Colonic mucosa (tissue), 4 donors: ENCODE data around the gene FBXL20. TPM values are rescaled to one million over a fixed set of nuclear protein-coding genes. Genes with fewer than 3 reads are reported as not detected.

ENCODE experiments used
- DNase-seq: peaks from one replicate; pipeline ENCODE4 v3.0.0-alpha.2; 2020
- H3K27ac ChIP-seq: fragments of 200-600 bp; one replicate; pipeline ENCODE4 v1.8.0; 2021
- H3K27me3 ChIP-seq: fragments of 200-600 bp; one replicate; pipeline ENCODE4 v1.8.0; 2021
- H3K36me3 ChIP-seq: fragments of 200-600 bp; one replicate; pipeline ENCODE4 v1.8.0; 2021
- H3K4me1 ChIP-seq: fragments of 200-600 bp; one replicate; pipeline ENCODE4 v1.8.0; 2021; ENCODE audit warnings: mild to moderate bottlenecking
- H3K4me3 ChIP-seq: fragments of 200-600 bp; one replicate; pipeline ENCODE4 v1.8.0; 2021
- H3K9ac ChIP-seq, 2 donors: one replicate each; pipeline ENCODE4 v1.7.0; 2013; ENCODE audit warnings: control low read depth in 2 of 2, low read depth in 2 of 2, low read length in 2 of 2
- H3K9me3 ChIP-seq: fragments of 200-600 bp; one replicate; pipeline ENCODE4 v1.8.0; 2021
- intact Hi-C: fragments of 100-400 bp; cut with DNase I; formaldehyde crosslinking; loops from one replicate; pipeline ENCODE4 v1.14.1; 2022
- total RNA-seq, 2 donors: library from RNA; stranded (reverse); fragmentation: NEBNext Ultra II Directional in 1 of 2; extraction: Animal tissue kit (Norgen Biotek cat#: 25700) in 1 of 2; gene quantifications; one replicate each; pipeline ENCODE4 v1.2.1, GENCODE V29; 2021
- TF ChIP-seq, protein P1 (sequence below): fragments of 200-600 bp; IDR thresholded peaks from one replicate; pipeline ENCODE4 v1.8.0; 2022; ENCODE audit warnings: antibody characterized with exemption, mild to moderate bottlenecking
- donor health status: healthy.
- donor health status: DM: no; HTN: no; CAD: no.
- donor health status: DM: no; HTN: no; CAD: no.

FBXL20 gene
- total RNA-seq, 2 donors from 2014 or later: 12.5 to 22.2 TPM

DNA sequence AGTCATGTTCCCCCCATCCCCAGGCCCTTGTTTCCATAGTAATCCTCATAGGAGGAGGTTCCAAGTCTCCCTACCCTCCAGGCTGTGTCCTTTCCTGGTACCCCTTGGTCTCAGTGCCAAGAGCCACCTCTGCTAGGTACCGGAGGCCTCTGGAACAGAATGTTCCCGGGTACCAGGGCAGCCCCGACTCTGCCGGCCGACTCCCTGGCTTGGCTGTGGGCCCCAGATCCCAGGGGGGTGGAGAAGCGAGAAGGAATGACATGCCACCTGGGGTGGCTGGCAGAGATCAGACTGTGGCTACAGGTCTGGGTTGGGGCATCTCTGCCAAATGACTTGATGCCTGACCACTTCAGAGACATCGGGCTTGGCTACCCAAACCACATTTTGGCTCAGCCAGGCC, 179.3 kb downstream of the FBXL20 start:
- Histone ChIP-seq H3K27ac (no peak overlapping the region), H3K9ac (no peak overlapping the region), H3K4me1 (peaks cover 4% of the 10 kb centered on the region), H3K9me3 (no peaks in the 10 kb centered on the region), H3K4me3 (no peak overlapping the region), H3K36me3 (no peaks in the 10 kb centered on the region), H3K27me3 (peaks cover 31% of the 10 kb centered on the region)
- TF ChIP-seq, protein P1, sequence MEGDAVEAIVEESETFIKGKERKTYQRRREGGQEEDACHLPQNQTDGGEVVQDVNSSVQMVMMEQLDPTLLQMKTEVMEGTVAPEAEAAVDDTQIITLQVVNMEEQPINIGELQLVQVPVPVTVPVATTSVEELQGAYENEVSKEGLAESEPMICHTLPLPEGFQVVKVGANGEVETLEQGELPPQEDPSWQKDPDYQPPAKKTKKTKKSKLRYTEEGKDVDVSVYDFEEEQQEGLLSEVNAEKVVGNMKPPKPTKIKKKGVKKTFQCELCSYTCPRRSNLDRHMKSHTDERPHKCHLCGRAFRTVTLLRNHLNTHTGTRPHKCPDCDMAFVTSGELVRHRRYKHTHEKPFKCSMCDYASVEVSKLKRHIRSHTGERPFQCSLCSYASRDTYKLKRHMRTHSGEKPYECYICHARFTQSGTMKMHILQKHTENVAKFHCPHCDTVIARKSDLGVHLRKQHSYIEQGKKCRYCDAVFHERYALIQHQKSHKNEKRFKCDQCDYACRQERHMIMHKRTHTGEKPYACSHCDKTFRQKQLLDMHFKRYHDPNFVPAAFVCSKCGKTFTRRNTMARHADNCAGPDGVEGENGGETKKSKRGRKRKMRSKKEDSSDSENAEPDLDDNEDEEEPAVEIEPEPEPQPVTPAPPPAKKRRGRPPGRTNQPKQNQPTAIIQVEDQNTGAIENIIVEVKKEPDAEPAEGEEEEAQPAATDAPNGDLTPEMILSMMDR: no peak
- DNase-seq: no peak
- intact Hi-C loops: no loop called here

DNA sequence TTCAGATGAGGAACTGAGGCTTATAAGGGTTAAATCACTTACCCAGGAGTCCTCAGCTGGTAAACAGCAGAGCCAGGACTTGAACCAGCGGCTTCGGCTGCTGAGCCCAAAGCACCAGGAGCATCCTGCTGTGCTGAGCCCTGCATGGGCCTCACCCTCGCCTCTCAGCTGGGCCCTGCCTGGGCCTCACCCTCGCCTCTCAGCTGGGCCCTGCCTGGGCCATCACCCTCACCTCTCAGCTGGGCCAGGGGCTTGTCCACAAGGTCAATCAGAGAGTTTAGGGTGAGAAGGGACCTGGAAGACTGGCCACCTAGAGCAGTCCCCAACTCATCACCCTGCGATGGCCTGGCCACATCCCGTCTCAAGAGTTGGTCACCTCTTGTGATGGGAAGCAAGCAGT, 179.9 kb downstream of the FBXL20 start:
- Histone ChIP-seq H3K4me1 (peaks cover 4% of the 10 kb centered on the region), H3K9me3 (no peaks in the 10 kb centered on the region), H3K36me3 (no peaks in the 10 kb centered on the region), H3K27ac (no peak overlapping the region), H3K27me3 (peaks cover 29% of the 10 kb centered on the region), H3K9ac (no peak overlapping the region), H3K4me3 (no peak overlapping the region)
- DNase-seq: no peak
- TF ChIP-seq, protein P1: no peak
- intact Hi-C loops: no loop called here

DNA sequence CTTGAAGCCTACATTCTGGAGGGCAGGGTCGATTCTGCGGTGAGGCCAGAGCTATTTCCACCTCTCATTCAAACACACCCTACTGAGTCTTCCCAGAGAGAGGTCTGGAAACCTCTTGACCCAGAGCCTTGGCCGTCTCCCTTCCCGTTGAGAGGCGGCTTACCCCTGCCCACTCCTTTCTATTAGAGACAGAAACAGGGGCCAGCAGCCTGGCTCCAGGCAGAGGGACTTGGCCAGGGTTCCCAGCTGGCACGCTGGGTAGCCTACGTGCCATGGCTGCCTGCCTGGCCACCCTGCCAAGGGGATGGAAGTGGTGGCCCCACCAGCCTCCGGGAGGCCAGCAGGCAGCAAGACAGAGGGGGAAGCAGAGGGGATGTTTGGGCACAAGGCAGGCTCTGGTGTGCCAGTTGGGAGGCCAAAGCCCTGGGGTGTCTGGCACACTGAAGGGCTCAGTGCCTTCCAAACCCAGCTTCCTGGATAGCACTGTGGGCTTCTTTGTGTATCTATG, 181.7 kb downstream of the FBXL20 start:
- Histone ChIP-seq H3K4me1 (no peaks in the 10 kb centered on the region), H3K27me3 (peaks cover 11% of the 10 kb centered on the region), H3K9me3 (no peaks in the 10 kb centered on the region), H3K27ac (no peak overlapping the region), H3K9ac (no peak overlapping the region), H3K4me3 (no peak overlapping the region), H3K36me3 (no peaks in the 10 kb centered on the region)
- TF ChIP-seq, protein P1: no peak
- no peak for DNase-seq
- intact Hi-C loops: no loop called here

DNA sequence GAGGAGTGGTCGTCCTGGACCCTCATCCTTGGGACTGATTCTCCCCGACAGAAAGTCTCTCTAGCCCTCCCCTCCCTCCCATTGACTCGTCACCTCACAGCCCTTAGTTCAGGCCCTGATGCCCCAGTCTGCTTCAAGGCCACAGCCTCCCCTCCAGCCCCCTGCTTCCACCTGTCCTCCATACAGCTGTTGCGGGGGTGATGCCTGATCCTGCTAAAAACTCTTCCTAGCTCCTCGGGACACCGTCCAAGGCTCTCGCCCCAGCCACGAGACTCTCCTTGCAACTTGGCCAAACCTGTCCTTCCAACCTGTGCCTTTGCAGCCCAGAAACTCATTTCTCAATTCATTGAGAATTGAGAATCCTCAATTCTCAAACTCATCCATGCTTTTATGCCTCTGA, 182.5 kb downstream of the FBXL20 start:
- H3K9ac ChIP-seq: no peak overlapping the region
- H3K27me3 ChIP-seq: peaks cover 4% of the 10 kb centered on the region
- no peak overlapping the region for H3K27ac ChIP-seq
- intact Hi-C loops: no loop called here
- TF ChIP-seq, protein P1: no peak
- H3K36me3 ChIP-seq: no peaks in the 10 kb centered on the region
- H3K4me3 ChIP-seq: no peak overlapping the region
- no peak for DNase-seq
- H3K4me1 ChIP-seq: no peaks in the 10 kb centered on the region
- H3K9me3 ChIP-seq: no peaks in the 10 kb centered on the region

DNA sequence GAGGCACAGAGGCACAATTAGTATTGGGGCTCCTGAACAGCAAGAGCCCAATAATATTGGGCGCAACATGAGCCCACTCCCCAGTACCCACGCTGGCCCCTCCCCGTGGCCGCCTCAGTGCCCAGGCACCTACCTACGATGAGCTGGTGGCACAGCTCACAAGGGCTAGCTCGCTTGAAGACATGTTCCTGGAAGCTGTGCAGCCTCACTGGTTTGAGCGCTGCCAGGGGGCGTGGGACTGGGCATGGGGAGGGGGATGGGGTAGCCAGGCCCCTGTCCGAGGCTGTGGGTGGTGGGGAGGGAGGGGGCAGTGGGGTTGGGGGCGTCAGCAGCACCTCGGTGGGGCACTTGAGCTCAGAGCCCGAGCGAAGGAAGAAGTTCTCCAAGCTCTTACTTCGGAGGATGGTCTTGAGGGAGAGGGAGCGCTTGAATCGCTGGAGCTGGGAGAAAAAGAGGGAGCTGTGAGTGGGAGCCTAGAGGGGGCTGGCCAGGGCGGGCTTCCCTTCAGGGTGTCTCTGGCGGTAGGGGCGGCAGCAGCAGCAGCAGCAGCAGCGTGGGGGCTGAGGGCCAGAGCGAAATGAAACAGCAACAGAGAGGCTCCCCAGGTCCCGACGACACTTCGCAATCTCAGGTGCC, 183.6 kb downstream of the FBXL20 start:
- intact Hi-C loops: no loop called here
- H3K9me3 ChIP-seq: no peaks in the 10 kb centered on the region
- H3K27ac ChIP-seq: no peak overlapping the region
- H3K27me3 ChIP-seq: no peaks in the 10 kb centered on the region
- no peak overlapping the region for H3K9ac ChIP-seq
- H3K4me1 ChIP-seq: no peaks in the 10 kb centered on the region
- no peaks in the 10 kb centered on the region for H3K36me3 ChIP-seq
- DNase-seq: no peak
- TF ChIP-seq, protein P1: no peak
- no peak overlapping the region for H3K4me3 ChIP-seq
